ENCODE data around the gene DLGAP3. TPM values are rescaled to one million over a fixed set of nuclear protein-coding genes. Genes with fewer than 3 reads are reported as not detected.

Gene DLGAP3
- total RNA-seq, 1 donor from 2014 or later = not detected

DNA sequence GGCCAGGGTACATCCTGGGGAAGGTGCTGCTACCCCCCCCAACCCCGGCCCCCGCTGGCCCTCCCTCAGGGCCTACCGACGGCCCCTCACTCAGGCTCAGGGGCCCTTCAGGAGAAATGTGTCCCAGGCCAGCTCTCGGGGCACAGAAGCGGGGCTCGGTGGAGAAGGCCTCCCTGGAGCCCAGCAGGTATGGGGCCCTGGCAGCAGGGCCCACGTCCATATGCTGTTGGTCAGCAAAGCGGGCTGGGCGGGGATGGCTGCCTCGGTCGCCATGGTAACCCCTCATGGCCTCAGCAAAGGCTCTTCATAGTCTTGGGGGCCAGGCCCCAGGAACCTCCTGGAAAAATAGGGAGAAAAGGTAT lies 24.4 kb downstream of the DLGAP3 start:
- TF ChIP-seq POLR2A (IDR thresholded peaks at IDR 0.05) = no peak
- TF ChIP-seq POLR2AphosphoS5 (IDR thresholded peaks at IDR 0.05; ENCODE audit: insufficient read depth in 1 of 2, low read depth in 1 of 2) = no peak
- TF ChIP-seq, protein P1, sequence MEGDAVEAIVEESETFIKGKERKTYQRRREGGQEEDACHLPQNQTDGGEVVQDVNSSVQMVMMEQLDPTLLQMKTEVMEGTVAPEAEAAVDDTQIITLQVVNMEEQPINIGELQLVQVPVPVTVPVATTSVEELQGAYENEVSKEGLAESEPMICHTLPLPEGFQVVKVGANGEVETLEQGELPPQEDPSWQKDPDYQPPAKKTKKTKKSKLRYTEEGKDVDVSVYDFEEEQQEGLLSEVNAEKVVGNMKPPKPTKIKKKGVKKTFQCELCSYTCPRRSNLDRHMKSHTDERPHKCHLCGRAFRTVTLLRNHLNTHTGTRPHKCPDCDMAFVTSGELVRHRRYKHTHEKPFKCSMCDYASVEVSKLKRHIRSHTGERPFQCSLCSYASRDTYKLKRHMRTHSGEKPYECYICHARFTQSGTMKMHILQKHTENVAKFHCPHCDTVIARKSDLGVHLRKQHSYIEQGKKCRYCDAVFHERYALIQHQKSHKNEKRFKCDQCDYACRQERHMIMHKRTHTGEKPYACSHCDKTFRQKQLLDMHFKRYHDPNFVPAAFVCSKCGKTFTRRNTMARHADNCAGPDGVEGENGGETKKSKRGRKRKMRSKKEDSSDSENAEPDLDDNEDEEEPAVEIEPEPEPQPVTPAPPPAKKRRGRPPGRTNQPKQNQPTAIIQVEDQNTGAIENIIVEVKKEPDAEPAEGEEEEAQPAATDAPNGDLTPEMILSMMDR (IDR thresholded peaks at IDR 0.05) = no peak
- no peaks in the 10 kb centered on the region for H3K4me1 ChIP-seq
- intact Hi-C loops (cut with DNase I) = no loop called here
- H3K36me3 ChIP-seq = no peaks in the 10 kb centered on the region
- no peak for DNase-seq (ENCODE audit: extremely low spot score in 2 of 2)
- H3K27me3 ChIP-seq = no peaks in the 10 kb centered on the region
- no peak overlapping the region for H3K4me3 ChIP-seq
- H3K27ac ChIP-seq = no peak overlapping the region
- no peaks in the 10 kb centered on the region for H3K9me3 ChIP-seq

- Histone ChIP-seq H3K36me3 (no peaks in the 10 kb centered on the region), H3K4me1 (no peaks in the 10 kb centered on the region), H3K27ac (no peak overlapping the region), H3K27me3 (no peaks in the 10 kb centered on the region), H3K9me3 (no peaks in the 10 kb centered on the region), H3K4me3 (no peak overlapping the region)
- no peak for DNase-seq (ENCODE audit: extremely low spot score in 2 of 2)
- no peak for TF ChIP-seq POLR2A (IDR thresholded peaks at IDR 0.05)
- TF ChIP-seq POLR2AphosphoS5 (IDR thresholded peaks at IDR 0.05; ENCODE audit: insufficient read depth in 1 of 2, low read depth in 1 of 2) = no peak
- TF ChIP-seq, protein P1 (IDR thresholded peaks at IDR 0.05) = no peak
- intact Hi-C loops (cut with DNase I) = no loop called here
Observed at GRCh38 chr1:34904236-34905097, 25.0 kb downstream of the DLGAP3 start.

DNA sequence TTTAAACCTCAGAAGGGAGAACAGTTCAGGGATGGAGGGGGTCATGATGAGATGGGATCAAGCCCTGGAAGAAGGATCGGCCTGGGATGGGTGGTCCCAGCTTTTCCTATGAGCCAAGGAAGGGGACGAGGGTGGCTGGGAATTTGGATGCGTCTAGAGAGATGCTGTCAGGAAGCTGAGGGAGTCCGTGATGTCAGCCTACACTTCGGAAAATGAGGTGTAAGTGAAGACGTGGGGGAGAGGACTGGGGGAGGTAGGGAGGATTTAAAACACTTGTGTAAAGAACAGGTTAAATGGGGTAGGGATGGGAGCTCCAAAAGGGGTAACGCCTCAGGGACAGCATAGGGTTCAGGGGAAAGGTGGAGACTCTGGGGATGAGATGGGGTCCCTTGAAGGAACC lies 27.5 kb downstream of the DLGAP3 start:
- no peak for DNase-seq (ENCODE audit: extremely low spot score in 2 of 2)
- H3K4me3 ChIP-seq = no peak overlapping the region
- H3K27ac ChIP-seq = no peak overlapping the region
- no peaks in the 10 kb centered on the region for H3K27me3 ChIP-seq
- no peaks in the 10 kb centered on the region for H3K4me1 ChIP-seq
- H3K36me3 ChIP-seq = no peaks in the 10 kb centered on the region
- no peak for TF ChIP-seq POLR2AphosphoS5 (IDR thresholded peaks at IDR 0.05; ENCODE audit: insufficient read depth in 1 of 2, low read depth in 1 of 2)
- TF ChIP-seq, protein P1 (IDR thresholded peaks at IDR 0.05) = no peak
- TF ChIP-seq POLR2A (IDR thresholded peaks at IDR 0.05) = no peak
- no peaks in the 10 kb centered on the region for H3K9me3 ChIP-seq
- intact Hi-C loops (cut with DNase I) = no loop called here

- Histone ChIP-seq H3K4me1 (no peaks in the 10 kb centered on the region), H3K4me3 (no peak overlapping the region), H3K36me3 (no peaks in the 10 kb centered on the region), H3K27me3 (no peaks in the 10 kb centered on the region), H3K9me3 (no peaks in the 10 kb centered on the region), H3K27ac (no peak overlapping the region)
- no peak for DNase-seq (ENCODE audit: extremely low spot score in 2 of 2)
- TF ChIP-seq POLR2A (IDR thresholded peaks at IDR 0.05) = no peak
- no peak for TF ChIP-seq POLR2AphosphoS5 (IDR thresholded peaks at IDR 0.05; ENCODE audit: insufficient read depth in 1 of 2, low read depth in 1 of 2)
- TF ChIP-seq, protein P1 (IDR thresholded peaks at IDR 0.05) = no peak
- intact Hi-C loops (cut with DNase I) = no loop called here
Observed at GRCh38 chr1:34900775-34901502, 28.5 kb downstream of the DLGAP3 start.

DNA sequence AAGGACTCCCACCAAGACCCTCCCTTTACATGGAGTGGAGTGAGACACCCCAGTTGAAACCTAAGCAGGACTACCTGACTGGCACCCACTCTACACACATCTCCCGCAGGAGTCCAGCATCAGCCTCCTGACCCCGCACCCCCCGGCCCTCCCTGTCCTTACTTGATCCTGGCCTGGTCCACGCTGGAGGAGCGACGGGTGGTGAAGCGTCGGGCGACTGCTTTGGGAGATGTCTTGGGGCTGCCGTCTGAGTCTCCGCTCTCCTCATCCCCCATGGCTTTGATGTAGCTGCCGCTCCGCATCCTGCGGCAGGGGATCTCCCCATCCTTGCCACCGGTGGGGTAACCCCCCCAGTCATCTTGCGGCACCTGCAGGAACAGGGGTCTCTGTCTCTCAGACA lies 29.5 kb downstream of the DLGAP3 start:
- intact Hi-C loops (cut with DNase I) = no loop called here
- TF ChIP-seq POLR2AphosphoS5 (IDR thresholded peaks at IDR 0.05; ENCODE audit: insufficient read depth in 1 of 2, low read depth in 1 of 2) (no peak), POLR2A (IDR thresholded peaks at IDR 0.05) (no peak)
- TF ChIP-seq, protein P1 (IDR thresholded peaks at IDR 0.05) = no peak

More for the DNA sequence above, 29.5 kb downstream of the DLGAP3 start:
- Histone ChIP-seq H3K27ac (no peak overlapping the region), H3K27me3 (no peaks in the 10 kb centered on the region), H3K4me3 (no peak overlapping the region), H3K4me1 (no peaks in the 10 kb centered on the region), H3K36me3 (no peaks in the 10 kb centered on the region), H3K9me3 (no peaks in the 10 kb centered on the region)
- DNase-seq (ENCODE audit: extremely low spot score in 2 of 2) = no peak
